ENCODE measurements around the gene ABAT.
"Not testable (repeated sequence)": the region's sequence is repeated elsewhere in the genome, so short reads cannot be mapped to it uniquely, and the experiment has no call there.

The ABAT gene

GRCh38 chr16:8649829-8650554 is 24.4 kb upstream of the ABAT start:
- Histone ChIP-seq H3K4me3 (ENCODE audit: extremely low read depth, insufficient read depth, low read length, poor library complexity, severe bottlenecking) (no peak overlapping the region), H3K36me3 (ENCODE audit: control insufficient read depth, insufficient read depth, low read length) (peaks cover 34% of the 10 kb centered on the region), H3K9me3 (ENCODE audit: control insufficient read depth, low read length) (no peaks in the 10 kb centered on the region), H3K27ac (ENCODE audit: low read depth, low read length, severe bottlenecking) (no peak overlapping the region), H3K4me1 (ENCODE audit: control insufficient read depth, insufficient read depth, low read length, poor library complexity, severe bottlenecking) (no peaks in the 10 kb centered on the region)
- WGBS, 2 experiments (ENCODE audit: insufficient coverage in 2 of 2) = 79 to 86% methylated on average over 6 to 8 of the region's 8 CpGs

- WGBS, 2 experiments (ENCODE audit: insufficient coverage in 2 of 2) = 67 to 72% methylated on average over 3 of the region's 7 CpGs
These were observed 22.5 kb upstream of the ABAT start for GRCh38 chr16:8651958-8652357.

DNA sequence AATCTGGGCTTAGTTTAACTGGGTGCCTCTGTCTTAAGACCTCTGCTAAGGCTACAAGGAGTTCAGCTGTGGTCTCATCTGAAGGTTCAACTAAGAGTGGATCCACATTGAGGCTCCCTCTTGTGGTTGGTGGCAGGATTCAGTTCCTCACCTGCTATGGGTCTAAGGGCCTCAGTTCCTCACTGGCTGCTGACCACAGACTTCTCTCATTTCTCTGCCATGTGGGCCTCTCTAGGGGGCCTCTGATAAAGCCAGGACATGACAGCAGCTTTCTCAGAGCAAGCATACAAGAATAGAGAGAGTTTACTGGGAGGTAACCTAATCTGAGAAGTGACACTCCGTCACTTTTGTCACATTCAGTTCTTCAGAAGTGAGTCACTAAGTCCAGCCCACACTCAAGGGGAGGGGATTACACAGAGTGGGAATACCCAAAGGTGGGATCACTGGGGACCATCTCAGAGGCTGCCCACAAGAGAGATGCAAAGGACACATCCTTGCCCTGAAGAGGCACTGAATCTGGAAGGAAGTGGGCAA is 19.2 kb upstream of the ABAT start:
- Histone ChIP-seq H3K9me3 (ENCODE audit: control insufficient read depth, low read length) (no peaks in the 10 kb centered on the region), H3K27ac (ENCODE audit: low read depth, low read length, severe bottlenecking) (no peak overlapping the region), H3K4me1 (ENCODE audit: control insufficient read depth, insufficient read depth, low read length, poor library complexity, severe bottlenecking) (no peaks in the 10 kb centered on the region), H3K36me3 (ENCODE audit: control insufficient read depth, insufficient read depth, low read length) (no peaks in the 10 kb centered on the region), H3K4me3 (ENCODE audit: extremely low read depth, insufficient read depth, low read length, poor library complexity, severe bottlenecking) (no peak overlapping the region)
- 71% methylated on average over 1 of the region's 1 CpG; no CpG with 5 or more reads in 1 of the 2 experiments for WGBS, 2 experiments (ENCODE audit: insufficient coverage in 2 of 2)

More at GRCh38 chr16:8651958-8652357, 22.5 kb upstream of the ABAT start:
- not testable (repeated sequence) for H3K4me1 ChIP-seq (ENCODE audit: control insufficient read depth, insufficient read depth, low read length, poor library complexity, severe bottlenecking); H3K9me3 ChIP-seq (ENCODE audit: control insufficient read depth, low read length); H3K4me3 ChIP-seq (ENCODE audit: extremely low read depth, insufficient read depth, low read length, poor library complexity, severe bottlenecking); H3K27ac ChIP-seq (ENCODE audit: low read depth, low read length, severe bottlenecking)
- H3K36me3 ChIP-seq (ENCODE audit: control insufficient read depth, insufficient read depth, low read length) = peaks cover 19% of the 10 kb centered on the region

- 61 to 100% methylated on average over 1 to 3 of the region's 3 CpGs for WGBS, 2 experiments (ENCODE audit: insufficient coverage in 2 of 2)
- Histone ChIP-seq H3K4me3 (ENCODE audit: extremely low read depth, insufficient read depth, low read length, poor library complexity, severe bottlenecking) (no peak overlapping the region), H3K36me3 (ENCODE audit: control insufficient read depth, insufficient read depth, low read length) (no peaks in the 10 kb centered on the region), H3K4me1 (ENCODE audit: control insufficient read depth, insufficient read depth, low read length, poor library complexity, severe bottlenecking) (no peaks in the 10 kb centered on the region), H3K27ac (ENCODE audit: low read depth, low read length, severe bottlenecking) (no peak overlapping the region), H3K9me3 (ENCODE audit: control insufficient read depth, low read length) (no peaks in the 10 kb centered on the region)
These were observed 18.0 kb upstream of the ABAT start for GRCh38 chr16:8656376-8656775.

- Histone ChIP-seq H3K36me3 (ENCODE audit: control insufficient read depth, insufficient read depth, low read length) (no peaks in the 10 kb centered on the region), H3K27ac (ENCODE audit: low read depth, low read length, severe bottlenecking) (no peak overlapping the region), H3K4me1 (ENCODE audit: control insufficient read depth, insufficient read depth, low read length, poor library complexity, severe bottlenecking) (no peaks in the 10 kb centered on the region), H3K4me3 (ENCODE audit: extremely low read depth, insufficient read depth, low read length, poor library complexity, severe bottlenecking) (no peak overlapping the region), H3K9me3 (ENCODE audit: control insufficient read depth, low read length) (no peaks in the 10 kb centered on the region)
- 10 to 11% methylated on average over 13 of the region's 13 CpGs for WGBS, 2 experiments (ENCODE audit: insufficient coverage in 2 of 2)
These were observed 13.5 kb upstream of the ABAT start for GRCh38 chr16:8660841-8661301.

GRCh38 chr16:8661703-8662102 is 12.7 kb upstream of the ABAT start:
- H3K27ac ChIP-seq (ENCODE audit: low read depth, low read length, severe bottlenecking) = no peak overlapping the region
- no peaks in the 10 kb centered on the region for H3K9me3 ChIP-seq (ENCODE audit: control insufficient read depth, low read length)
- no peaks in the 10 kb centered on the region for H3K36me3 ChIP-seq (ENCODE audit: control insufficient read depth, insufficient read depth, low read length)
- 92 to 95% methylated on average over 5 of the region's 5 CpGs for WGBS, 2 experiments (ENCODE audit: insufficient coverage in 2 of 2)
- no peaks in the 10 kb centered on the region for H3K4me1 ChIP-seq (ENCODE audit: control insufficient read depth, insufficient read depth, low read length, poor library complexity, severe bottlenecking)
- H3K4me3 ChIP-seq (ENCODE audit: extremely low read depth, insufficient read depth, low read length, poor library complexity, severe bottlenecking) = no peak overlapping the region

DNA sequence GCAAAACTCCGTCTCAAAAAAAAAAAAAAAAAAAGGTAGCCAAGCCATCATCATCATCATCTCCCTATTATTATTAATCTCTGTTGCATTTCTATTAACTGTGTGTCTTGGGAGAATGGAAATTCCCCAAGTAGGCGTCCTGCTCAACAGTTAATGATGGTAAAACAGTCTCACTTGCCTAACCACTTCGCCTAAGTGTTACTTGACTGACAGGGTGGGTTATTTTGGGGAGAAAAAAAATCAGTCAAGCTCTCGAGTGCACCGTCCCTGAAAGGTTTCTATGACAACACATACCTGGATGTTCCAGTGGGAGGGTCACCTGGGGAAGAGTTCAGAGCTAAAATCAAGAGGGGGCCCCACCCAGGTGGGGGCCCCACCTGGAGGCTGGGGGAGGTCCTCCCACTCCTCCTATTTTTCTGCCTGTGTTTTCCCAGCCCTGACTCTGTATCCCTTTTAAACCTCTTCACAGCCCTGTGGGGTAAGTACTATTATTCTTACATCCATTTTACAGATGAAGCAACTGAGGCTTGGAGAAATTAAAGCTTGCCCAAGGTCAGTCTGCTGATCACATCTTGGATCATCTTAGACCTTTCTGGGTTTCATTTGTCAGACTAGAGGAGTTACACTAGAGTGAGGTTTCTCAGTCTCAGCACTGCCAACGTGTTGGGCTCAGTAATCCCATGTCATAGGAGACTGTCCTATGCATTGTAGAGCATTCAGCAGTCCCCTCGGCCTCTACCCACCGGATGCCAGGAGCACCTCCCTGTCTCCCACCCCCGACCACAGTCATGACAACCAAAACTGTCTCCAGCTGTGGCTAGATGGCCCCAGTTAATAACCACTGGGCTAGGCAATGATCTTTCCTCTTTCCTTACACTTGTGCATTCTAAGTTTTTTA is 11.0 kb upstream of the ABAT start:
- 75 to 78% methylated on average over 3 to 6 of the region's 9 CpGs for WGBS, 2 experiments (ENCODE audit: insufficient coverage in 2 of 2)

DNA sequence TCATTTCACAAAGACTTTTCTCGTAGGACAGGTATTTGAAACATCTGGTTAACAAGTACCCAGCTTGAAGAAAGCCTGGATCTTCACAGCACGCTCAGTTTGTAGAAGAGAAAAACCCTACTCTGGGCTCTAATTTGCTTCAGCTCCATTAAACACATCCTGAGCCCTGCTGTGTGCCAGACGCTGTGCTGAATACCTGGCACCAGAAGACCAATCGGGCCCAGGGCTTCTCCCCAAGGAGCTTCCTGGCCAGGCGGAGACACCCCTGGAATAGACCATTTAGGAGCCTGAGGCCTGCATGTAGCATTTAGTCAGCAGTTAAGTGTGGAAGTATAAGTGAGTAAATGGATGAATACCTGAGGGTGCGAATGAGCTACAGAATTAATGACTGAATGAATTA is 8.9 kb upstream of the ABAT start:
- H3K36me3 ChIP-seq (ENCODE audit: control insufficient read depth, insufficient read depth, low read length) = no peaks in the 10 kb centered on the region
- no peaks in the 10 kb centered on the region for H3K4me1 ChIP-seq (ENCODE audit: control insufficient read depth, insufficient read depth, low read length, poor library complexity, severe bottlenecking)
- no peak overlapping the region for H3K27ac ChIP-seq (ENCODE audit: low read depth, low read length, severe bottlenecking)
- 44 to 49% methylated on average over 5 to 6 of the region's 6 CpGs for WGBS, 2 experiments (ENCODE audit: insufficient coverage in 2 of 2)
- H3K9me3 ChIP-seq (ENCODE audit: control insufficient read depth, low read length) = no peaks in the 10 kb centered on the region
- no peak overlapping the region for H3K4me3 ChIP-seq (ENCODE audit: extremely low read depth, insufficient read depth, low read length, poor library complexity, severe bottlenecking)

More for the DNA sequence above, 11.0 kb upstream of the ABAT start:
- H3K9me3 ChIP-seq (ENCODE audit: control insufficient read depth, low read length) = no peaks in the 10 kb centered on the region
- H3K27ac ChIP-seq (ENCODE audit: low read depth, low read length, severe bottlenecking) = no peak overlapping the region
- H3K36me3 ChIP-seq (ENCODE audit: control insufficient read depth, insufficient read depth, low read length) = no peaks in the 10 kb centered on the region
- no peak overlapping the region for H3K4me3 ChIP-seq (ENCODE audit: extremely low read depth, insufficient read depth, low read length, poor library complexity, severe bottlenecking)
- no peaks in the 10 kb centered on the region for H3K4me1 ChIP-seq (ENCODE audit: control insufficient read depth, insufficient read depth, low read length, poor library complexity, severe bottlenecking)

DNA sequence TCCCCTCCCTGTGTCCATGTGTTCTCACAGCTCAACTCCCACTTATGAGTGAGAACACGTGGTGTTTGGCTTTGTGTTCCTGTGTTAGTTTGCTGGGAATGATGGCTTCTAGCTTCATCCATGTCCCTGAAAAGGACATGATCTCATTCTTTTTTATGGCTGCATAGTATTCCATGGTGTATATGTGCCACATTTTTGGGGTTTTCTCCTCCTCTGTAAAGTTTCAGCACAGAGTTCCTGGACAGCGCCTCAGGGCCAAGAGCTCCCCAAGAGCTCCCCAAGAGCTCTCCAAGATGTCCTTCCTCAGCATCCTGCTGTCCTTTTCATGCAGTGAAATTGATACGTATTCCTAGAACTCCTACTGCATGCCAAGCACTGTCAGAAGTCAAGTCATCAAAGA is 6.9 kb upstream of the ABAT start:
- 92 to 93% methylated on average over 2 to 3 of the region's 3 CpGs for WGBS, 2 experiments (ENCODE audit: insufficient coverage in 2 of 2)
- no peaks in the 10 kb centered on the region for H3K36me3 ChIP-seq (ENCODE audit: control insufficient read depth, insufficient read depth, low read length)

GRCh38 chr16:8668113-8668512 is 6.3 kb upstream of the ABAT start:
- H3K9me3 ChIP-seq (ENCODE audit: control insufficient read depth, low read length) = no peaks in the 10 kb centered on the region
- WGBS, 2 experiments (ENCODE audit: insufficient coverage in 2 of 2) = 71 to 79% methylated on average over 3 to 4 of the region's 5 CpGs

More for the DNA sequence above, 6.9 kb upstream of the ABAT start:
- H3K4me3 ChIP-seq (ENCODE audit: extremely low read depth, insufficient read depth, low read length, poor library complexity, severe bottlenecking) = no peak overlapping the region
- H3K27ac ChIP-seq (ENCODE audit: low read depth, low read length, severe bottlenecking) = no peak overlapping the region
- no peaks in the 10 kb centered on the region for H3K9me3 ChIP-seq (ENCODE audit: control insufficient read depth, low read length)
- H3K4me1 ChIP-seq (ENCODE audit: control insufficient read depth, insufficient read depth, low read length, poor library complexity, severe bottlenecking) = no peaks in the 10 kb centered on the region

More at GRCh38 chr16:8668113-8668512, 6.3 kb upstream of the ABAT start:
- Histone ChIP-seq H3K4me3 (ENCODE audit: extremely low read depth, insufficient read depth, low read length, poor library complexity, severe bottlenecking) (no peak overlapping the region), H3K4me1 (ENCODE audit: control insufficient read depth, insufficient read depth, low read length, poor library complexity, severe bottlenecking) (no peaks in the 10 kb centered on the region), H3K27ac (ENCODE audit: low read depth, low read length, severe bottlenecking) (no peak overlapping the region), H3K36me3 (ENCODE audit: control insufficient read depth, insufficient read depth, low read length) (no peaks in the 10 kb centered on the region)

Data from mesodermal cell (in vitro differentiated cells).